ENCODE results near the gene TRABD2B. TPM values are rescaled to one million over a fixed set of nuclear protein-coding genes. Genes with fewer than 3 reads are reported as not detected.

TRABD2B gene
- total RNA-seq, 1 donor, result not detected

- no peak overlapping the region for H3K4me3 ChIP-seq (ENCODE audit: low read length)
- H3K9me3 ChIP-seq (ENCODE audit: low read depth, low read length), result no peaks in the 10 kb centered on the region
- H3K27me3 ChIP-seq (ENCODE audit: insufficient read depth, low read length), result no peaks in the 10 kb centered on the region
These were observed 110.1 kb downstream of the TRABD2B start for GRCh38 chr1:47887060-47887459.

GRCh38 chr1:47886141-47886540 is 111.0 kb downstream of the TRABD2B start:
- Histone ChIP-seq H3K4me1 (ENCODE audit: insufficient read depth, low read length) (no peaks in the 10 kb centered on the region), H3K4me3 (ENCODE audit: low read length) (no peak overlapping the region), H3K27me3 (ENCODE audit: insufficient read depth, low read length) (no peaks in the 10 kb centered on the region), H3K9me3 (ENCODE audit: low read depth, low read length) (no peaks in the 10 kb centered on the region)

More at GRCh38 chr1:47887060-47887459, 110.1 kb downstream of the TRABD2B start:
- H3K4me1 ChIP-seq (ENCODE audit: insufficient read depth, low read length), result no peaks in the 10 kb centered on the region

- H3K9me3 ChIP-seq (ENCODE audit: low read depth, low read length), result no peaks in the 10 kb centered on the region
- no peaks in the 10 kb centered on the region for H3K4me1 ChIP-seq (ENCODE audit: insufficient read depth, low read length)
- no peaks in the 10 kb centered on the region for H3K27me3 ChIP-seq (ENCODE audit: insufficient read depth, low read length)
- H3K4me3 ChIP-seq (ENCODE audit: low read length), result no peak overlapping the region
These were observed 111.9 kb downstream of the TRABD2B start for GRCh38 chr1:47885062-47885830.

GRCh38 chr1:47883963-47884362 is 113.2 kb downstream of the TRABD2B start:
- Histone ChIP-seq H3K27me3 (ENCODE audit: insufficient read depth, low read length) (no peaks in the 10 kb centered on the region), H3K4me3 (ENCODE audit: low read length) (no peak overlapping the region), H3K4me1 (ENCODE audit: insufficient read depth, low read length) (no peaks in the 10 kb centered on the region), H3K9me3 (ENCODE audit: low read depth, low read length) (no peaks in the 10 kb centered on the region)

GRCh38 chr1:47881505-47882442 is 115.4 kb downstream of the TRABD2B start:
- Histone ChIP-seq H3K4me1 (ENCODE audit: insufficient read depth, low read length) (no peaks in the 10 kb centered on the region), H3K27me3 (ENCODE audit: insufficient read depth, low read length) (no peaks in the 10 kb centered on the region), H3K9me3 (ENCODE audit: low read depth, low read length) (no peaks in the 10 kb centered on the region)

GRCh38 chr1:47876587-47876963 is 120.6 kb downstream of the TRABD2B start:
- no peaks in the 10 kb centered on the region for H3K27me3 ChIP-seq (ENCODE audit: insufficient read depth, low read length)

More at GRCh38 chr1:47881505-47882442, 115.4 kb downstream of the TRABD2B start:
- no peak overlapping the region for H3K4me3 ChIP-seq (ENCODE audit: low read length)

GRCh38 chr1:47875831-47876586 is 121.2 kb downstream of the TRABD2B start:
- Histone ChIP-seq H3K27me3 (ENCODE audit: insufficient read depth, low read length) (no peaks in the 10 kb centered on the region), H3K9me3 (ENCODE audit: low read depth, low read length) (no peaks in the 10 kb centered on the region), H3K4me1 (ENCODE audit: insufficient read depth, low read length) (no peaks in the 10 kb centered on the region), H3K4me3 (ENCODE audit: low read length) (no peak overlapping the region)

More at GRCh38 chr1:47876587-47876963, 120.6 kb downstream of the TRABD2B start:
- H3K9me3 ChIP-seq (ENCODE audit: low read depth, low read length), result no peaks in the 10 kb centered on the region
- H3K4me3 ChIP-seq (ENCODE audit: low read length), result no peak overlapping the region
- no peaks in the 10 kb centered on the region for H3K4me1 ChIP-seq (ENCODE audit: insufficient read depth, low read length)

- no peaks in the 10 kb centered on the region for H3K4me1 ChIP-seq (ENCODE audit: insufficient read depth, low read length)
- H3K27me3 ChIP-seq (ENCODE audit: insufficient read depth, low read length), result no peaks in the 10 kb centered on the region
- H3K4me3 ChIP-seq (ENCODE audit: low read length), result no peak overlapping the region
- no peaks in the 10 kb centered on the region for H3K9me3 ChIP-seq (ENCODE audit: low read depth, low read length)
These were observed 122.1 kb downstream of the TRABD2B start for GRCh38 chr1:47875036-47875435.

- Histone ChIP-seq H3K4me1 (ENCODE audit: insufficient read depth, low read length) (no peaks in the 10 kb centered on the region), H3K9me3 (ENCODE audit: low read depth, low read length) (no peaks in the 10 kb centered on the region), H3K27me3 (ENCODE audit: insufficient read depth, low read length) (no peaks in the 10 kb centered on the region), H3K4me3 (ENCODE audit: low read length) (no peak overlapping the region)
These were observed 123.8 kb downstream of the TRABD2B start for GRCh38 chr1:47873337-47873736.

- no peaks in the 10 kb centered on the region for H3K27me3 ChIP-seq (ENCODE audit: insufficient read depth, low read length)
- H3K4me3 ChIP-seq (ENCODE audit: low read length), result no peak overlapping the region
- H3K4me1 ChIP-seq (ENCODE audit: insufficient read depth, low read length), result no peaks in the 10 kb centered on the region
- no peaks in the 10 kb centered on the region for H3K9me3 ChIP-seq (ENCODE audit: low read depth, low read length)
These were observed 124.3 kb downstream of the TRABD2B start for GRCh38 chr1:47872886-47873285.

- Histone ChIP-seq H3K9me3 (ENCODE audit: low read depth, low read length) (no peaks in the 10 kb centered on the region), H3K27me3 (ENCODE audit: insufficient read depth, low read length) (no peaks in the 10 kb centered on the region), H3K4me3 (ENCODE audit: low read length) (no peak overlapping the region), H3K4me1 (ENCODE audit: insufficient read depth, low read length) (no peaks in the 10 kb centered on the region)
These were observed 125.3 kb downstream of the TRABD2B start for GRCh38 chr1:47871799-47872353.

GRCh38 chr1:47870946-47871676 is 126.1 kb downstream of the TRABD2B start:
- no peaks in the 10 kb centered on the region for H3K27me3 ChIP-seq (ENCODE audit: insufficient read depth, low read length)
- H3K9me3 ChIP-seq (ENCODE audit: low read depth, low read length), result no peaks in the 10 kb centered on the region
- H3K4me1 ChIP-seq (ENCODE audit: insufficient read depth, low read length), result no peaks in the 10 kb centered on the region
- H3K4me3 ChIP-seq (ENCODE audit: low read length), result no peak overlapping the region

GRCh38 chr1:47870480-47870879 is 126.7 kb downstream of the TRABD2B start:
- no peaks in the 10 kb centered on the region for H3K4me1 ChIP-seq (ENCODE audit: insufficient read depth, low read length)
- H3K4me3 ChIP-seq (ENCODE audit: low read length), result no peak overlapping the region
- H3K27me3 ChIP-seq (ENCODE audit: insufficient read depth, low read length), result no peaks in the 10 kb centered on the region
- H3K9me3 ChIP-seq (ENCODE audit: low read depth, low read length), result no peaks in the 10 kb centered on the region

- no peaks in the 10 kb centered on the region for H3K9me3 ChIP-seq (ENCODE audit: low read depth, low read length)
- H3K4me3 ChIP-seq (ENCODE audit: low read length), result no peak overlapping the region
- no peaks in the 10 kb centered on the region for H3K27me3 ChIP-seq (ENCODE audit: insufficient read depth, low read length)
- H3K4me1 ChIP-seq (ENCODE audit: insufficient read depth, low read length), result no peaks in the 10 kb centered on the region
These were observed 128.9 kb downstream of the TRABD2B start for GRCh38 chr1:47868348-47868676.
